Transverse colon (tissue), 4 donors: ENCODE data around the gene PTPRN2. TPM values are rescaled to one million over a fixed set of nuclear protein-coding genes. Genes with fewer than 3 reads are reported as not detected.
A peak's percentile ranks its signal among the peaks of the same experiment; 100 is the strongest.

Experiments used
- DNase-seq: peaks from one replicate; pipeline ENCODE4 v3.0.0-alpha.2; 2019
- H3K27ac ChIP-seq, 4 donors: fragments of 200-600 bp; sonication (generic); 2 replicates each; pipeline ENCODE4 v1.5.1; 2016 to 2018; ENCODE audit warnings: inconsistent platforms in 4 of 4
- H3K27me3 ChIP-seq: fragments of 200-600 bp; sonication (generic); 2 replicates; pipeline ENCODE4 v1.5.1; 2017; ENCODE audit warnings: inconsistent platforms
- H3K36me3 ChIP-seq, 4 donors: fragments of 200-600 bp; sonication (generic); 2 replicates each; pipeline ENCODE4 v1.5.1; 2017 to 2019; ENCODE audit warnings: inconsistent platforms in 4 of 4
- H3K4me1 ChIP-seq, 4 donors: fragments of 200-600 bp; sonication (generic); 2 replicates each; pipeline ENCODE4 v1.5.1; 2017 to 2020; ENCODE audit warnings: inconsistent platforms in 4 of 4
- H3K4me3 ChIP-seq, 4 donors: fragments of 200-600 bp; sonication (generic); 1 replicate in 1 of 4; 2 replicates in 3 of 4; pipeline versions ENCODE4 v1.5.1 to v1.6.1; 2017 to 2019; ENCODE audit warnings: inconsistent platforms in 4 of 4
- H3K9me3 ChIP-seq, 2 donors: fragments of 200-600 bp; sonication (generic); 2 replicates each; pipeline ENCODE4 v1.5.1; 2017 to 2019; ENCODE audit warnings: inconsistent platforms in 2 of 2
- EP300 ChIP-seq: sonication (generic); formaldehyde crosslinking; IDR thresholded peaks from one replicate; pipeline ENCODE4 v1.6.1; 2017; ENCODE audit warnings: antibody characterized with exemption, low read depth
- POLR2A ChIP-seq: fragments of 450-650 bp; IDR thresholded peaks from one replicate; pipeline ENCODE4 v1.6.1; 2016; ENCODE audit warnings: antibody characterized with exemption, mild to moderate bottlenecking, moderate library complexity
- POLR2AphosphoS5 ChIP-seq, 3 donors: sonication (generic); formaldehyde crosslinking; IDR thresholded peaks; one replicate each; pipeline ENCODE4 v1.6.1; 2016; ENCODE audit warnings: antibody characterized with exemption in 3 of 3
- WGBS, 2 donors: methylation state at CpG; one replicate each; pipeline ENCODE4 v1.1.5; 2018; ENCODE audit warnings: low coverage in 1 of 2; 5-methylcytosine and 5-hydroxymethylcytosine counted together
- in situ Hi-C, 4 donors: fragments of 200-750 bp; cut with MboI; loops; one replicate each; pipeline versions ENCODE4 v1.15.0 to v1.15.1; 2017; ENCODE audit warnings: low sequenced_read_pairs in 3 of 4, low pct_ligation_motif_present in 1 of 4, low pct_unique_long_range_greater_than_20kb in 1 of 4
- intact Hi-C: fragments of 100-400 bp; cut with DNase I; formaldehyde crosslinking; loops from one replicate; pipeline ENCODE4 v1.15.1; 2023; ENCODE audit warnings: low total_unique reads
- total RNA-seq, 4 donors: library from RNA; depleted of rRNA; stranded (reverse); fragments of >200 nt; gene quantifications; one replicate each; pipeline ENCODE4 v1.1.0, GENCODE V29; 2016
- TF ChIP-seq, protein P1 (sequence below), 5 experiments: fragments of 200-600 bp in 3 of 5; fragments of 450-650 bp in 2 of 5; sonication (generic) in 3 of 5; IDR thresholded peaks; 1 replicate in 2 of 5; 2 replicates in 3 of 5; pipeline ENCODE4 v1.5.1; 2016 to 2017; ENCODE audit warnings: antibody characterized with exemption in 5 of 5, inconsistent platforms in 3 of 5, mild to moderate bottlenecking in 2 of 5, moderate library complexity in 1 of 5

The PTPRN2 gene
- total RNA-seq, 4 donors from 2014 or later: 15.4 to 31.1 (median 21.8) TPM

- H3K36me3 ChIP-seq: no peaks in the 10 kb centered on the region
- H3K4me1 ChIP-seq: no peaks in the 10 kb centered on the region
- peaks cover 0 to 4% of the 10 kb centered on the region in 2 donors for H3K9me3 ChIP-seq
- intact Hi-C loops (no loop called here), in situ Hi-C loops (no loop called here)
- H3K27me3 ChIP-seq: no peaks in the 10 kb centered on the region
- H3K27ac ChIP-seq: no peak overlapping the region
- no peak for TF ChIP-seq EP300
- TF ChIP-seq POLR2AphosphoS5 (IDR thresholded peaks at IDR 0.05): no peak
- no peak for TF ChIP-seq POLR2A
- TF ChIP-seq, protein P1, sequence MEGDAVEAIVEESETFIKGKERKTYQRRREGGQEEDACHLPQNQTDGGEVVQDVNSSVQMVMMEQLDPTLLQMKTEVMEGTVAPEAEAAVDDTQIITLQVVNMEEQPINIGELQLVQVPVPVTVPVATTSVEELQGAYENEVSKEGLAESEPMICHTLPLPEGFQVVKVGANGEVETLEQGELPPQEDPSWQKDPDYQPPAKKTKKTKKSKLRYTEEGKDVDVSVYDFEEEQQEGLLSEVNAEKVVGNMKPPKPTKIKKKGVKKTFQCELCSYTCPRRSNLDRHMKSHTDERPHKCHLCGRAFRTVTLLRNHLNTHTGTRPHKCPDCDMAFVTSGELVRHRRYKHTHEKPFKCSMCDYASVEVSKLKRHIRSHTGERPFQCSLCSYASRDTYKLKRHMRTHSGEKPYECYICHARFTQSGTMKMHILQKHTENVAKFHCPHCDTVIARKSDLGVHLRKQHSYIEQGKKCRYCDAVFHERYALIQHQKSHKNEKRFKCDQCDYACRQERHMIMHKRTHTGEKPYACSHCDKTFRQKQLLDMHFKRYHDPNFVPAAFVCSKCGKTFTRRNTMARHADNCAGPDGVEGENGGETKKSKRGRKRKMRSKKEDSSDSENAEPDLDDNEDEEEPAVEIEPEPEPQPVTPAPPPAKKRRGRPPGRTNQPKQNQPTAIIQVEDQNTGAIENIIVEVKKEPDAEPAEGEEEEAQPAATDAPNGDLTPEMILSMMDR (IDR thresholded peaks at IDR 0.05): no peak
- 71 to 87% methylated on average over 1 to 11 of the region's 11 CpGs for WGBS, 2 donors
- no peak overlapping the region for H3K4me3 ChIP-seq
- DNase-seq: no peak
Observed at GRCh38 chr7:158502068-158502750, 85.4 kb downstream of the PTPRN2 start.

DNA sequence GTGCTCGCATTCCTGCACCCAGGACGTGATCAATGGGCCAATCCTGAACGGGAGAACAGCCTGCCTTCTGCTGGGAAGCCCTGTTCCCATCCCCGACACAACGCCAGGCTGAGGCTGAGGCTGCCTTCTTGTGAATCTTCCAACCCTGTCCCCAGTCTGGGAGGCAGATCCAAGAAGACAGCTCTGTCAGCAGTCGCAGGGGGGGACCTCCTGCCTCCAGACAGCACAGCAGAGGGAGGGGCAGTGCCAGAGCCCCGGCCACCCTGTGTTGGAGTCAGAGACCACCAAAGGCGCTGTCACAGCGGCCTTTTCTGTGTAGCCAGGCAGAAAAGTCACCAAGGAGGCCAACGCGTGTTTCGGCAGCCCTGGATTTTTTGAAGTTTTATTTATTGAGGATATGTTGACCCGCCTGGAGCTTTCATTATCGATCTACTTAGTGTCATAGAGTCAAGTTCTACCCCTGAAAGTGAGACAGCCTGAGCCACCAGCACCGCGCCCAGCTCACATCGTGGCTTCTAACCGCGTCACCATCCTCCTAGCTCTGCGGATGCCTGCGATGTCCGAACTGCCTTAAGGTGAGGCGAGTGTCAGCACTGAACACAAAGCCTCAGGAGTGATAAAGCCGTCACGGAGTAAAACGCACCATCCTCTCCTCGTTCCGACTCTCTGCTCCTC is 86.1 kb downstream of the PTPRN2 start:
- Histone ChIP-seq H3K27me3 (no peaks in the 10 kb centered on the region), H3K4me3 (no peak overlapping the region), H3K4me1 (no peaks in the 10 kb centered on the region), H3K27ac (no peak overlapping the region), H3K9me3 (peaks cover 0 to 4% of the 10 kb centered on the region in 2 donors), H3K36me3 (no peaks in the 10 kb centered on the region)
- intact Hi-C loops: no loop called here
- 92% methylated on average over 26 of the region's 28 CpGs; no CpG with 5 or more reads in 1 of the 2 donors for WGBS, 2 donors
- no peak for TF ChIP-seq EP300
- TF ChIP-seq, protein P1 (IDR thresholded peaks at IDR 0.05): no peak
- no peak for TF ChIP-seq POLR2AphosphoS5 (IDR thresholded peaks at IDR 0.05)
- no peak for TF ChIP-seq POLR2A
- DNase-seq: no peak
- in situ Hi-C loops: no loop called here

DNA sequence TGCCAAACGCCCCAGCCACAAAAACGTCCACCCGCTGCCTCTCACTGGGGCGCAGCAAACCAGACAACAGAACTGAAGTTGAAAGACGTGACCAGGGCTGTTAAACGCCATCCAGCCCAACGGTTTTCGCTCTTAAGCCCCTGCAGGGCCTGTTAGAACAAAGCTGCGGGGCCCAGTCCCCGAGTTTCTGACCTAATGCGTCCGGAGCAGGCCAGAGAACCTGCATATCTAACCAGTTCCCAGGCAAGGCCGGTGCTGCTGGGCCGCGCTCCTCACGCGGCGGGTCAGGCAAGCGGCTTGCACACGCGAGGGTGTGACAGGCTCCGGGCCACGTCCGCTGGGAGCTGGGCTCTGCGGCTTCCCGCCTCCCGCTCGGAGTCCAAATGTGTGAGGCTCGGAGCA is 87.0 kb downstream of the PTPRN2 start:
- Histone ChIP-seq H3K4me3 (no peak overlapping the region), H3K9me3 (no peaks in the 10 kb centered on the region), H3K36me3 (no peaks in the 10 kb centered on the region), H3K27ac (no peak overlapping the region), H3K4me1 (peaks cover 0 to 3% (median 0%) of the 10 kb centered on the region in 4 donors), H3K27me3 (no peaks in the 10 kb centered on the region)
- intact Hi-C loops: no loop called here
- in situ Hi-C loops: no loop called here
- TF ChIP-seq POLR2A (no peak), EP300 (no peak), POLR2AphosphoS5 (IDR thresholded peaks at IDR 0.05) (no peak)
- TF ChIP-seq, protein P1 (IDR thresholded peaks at IDR 0.05): no peak
- DNase-seq: no peak
- WGBS, 2 donors: 84% methylated on average over 29 of the region's 29 CpGs; no CpG with 5 or more reads in 1 of the 2 donors

GRCh38 chr7:158499082-158499455 is 88.6 kb downstream of the PTPRN2 start:
- in situ Hi-C loops (no loop called here), intact Hi-C loops (no loop called here)
- peaks cover 0 to 6% (median 0%) of the 10 kb centered on the region in 4 donors for H3K4me1 ChIP-seq
- H3K36me3 ChIP-seq: no peaks in the 10 kb centered on the region
- DNase-seq: no peak
- no peaks in the 10 kb centered on the region for H3K9me3 ChIP-seq
- peaks cover 2% of the 10 kb centered on the region for H3K27me3 ChIP-seq
- WGBS, 2 donors: 54 to 60% methylated on average over 3 to 4 of the region's 4 CpGs
- H3K27ac ChIP-seq: peak overlapping the region in 2 of 4 donors; percentile 6 to 39
- no peak for TF ChIP-seq POLR2AphosphoS5 (IDR thresholded peaks at IDR 0.05)
- no peak for TF ChIP-seq POLR2A
- TF ChIP-seq, protein P1 (IDR thresholded peaks at IDR 0.05): no peak
- no peak for TF ChIP-seq EP300
- no peak overlapping the region for H3K4me3 ChIP-seq
